GM13977 (cell line): ENCODE measurements around the gene PLD3.

Experiments
- DNase-seq: peaks from one replicate; pipeline ENCODE4 v3.0.0; 2012; ENCODE audit warnings: low spot score
- in situ Hi-C: fragments of 300-500 bp; cut with MboI; formaldehyde crosslinking; loops from one replicate; pipeline ENCODE4 v1.12.0; 2022; ENCODE audit warnings: low sequenced_read_pairs, low pct_unique_long_range_greater_than_20kb, mixed read lengths, inconsistent platforms; ENCODE audit not compliant: unreplicated experiment
- TF ChIP-seq, protein P1 (sequence below): IDR thresholded peaks from 2 replicates; pipeline ENCODE4 v1.5.1; 2012; ENCODE audit warnings: mild to moderate bottlenecking, control low read depth; ENCODE audit not compliant: insufficient read depth; ENCODE audit errors: extremely low read depth, missing control alignments

Gene PLD3

DNA sequence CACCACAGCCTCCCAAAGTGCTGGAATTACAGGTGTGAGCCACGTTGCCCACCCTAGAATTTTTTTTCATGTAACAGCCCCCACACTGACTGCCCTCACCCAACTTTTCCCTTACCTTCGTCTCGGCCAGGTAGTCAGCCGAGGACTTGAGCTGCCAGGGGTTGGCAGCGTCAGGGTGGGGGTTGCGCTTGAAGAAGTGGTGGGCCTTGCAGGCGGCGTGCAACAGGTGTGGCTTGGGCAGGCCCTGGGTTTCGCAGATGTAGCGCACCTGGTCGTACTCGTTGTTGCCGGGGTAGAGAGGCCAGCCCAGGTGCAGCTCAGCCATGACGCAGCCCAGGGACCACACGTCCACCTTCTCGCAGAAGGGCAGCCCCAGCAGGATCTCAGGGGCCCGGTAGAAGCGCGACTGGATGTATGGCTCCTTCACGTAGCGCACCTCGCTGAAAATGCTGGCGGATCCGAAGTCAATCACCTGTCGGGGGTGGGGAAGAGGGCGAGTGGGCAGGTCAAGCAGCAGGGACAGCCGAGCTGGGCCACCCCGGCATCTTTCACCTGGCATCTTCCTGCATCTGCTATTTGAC is 35.3 kb downstream of the PLD3 start:
- no peak for DNase-seq
- in situ Hi-C loops: no loop called here
- TF ChIP-seq, protein P1, sequence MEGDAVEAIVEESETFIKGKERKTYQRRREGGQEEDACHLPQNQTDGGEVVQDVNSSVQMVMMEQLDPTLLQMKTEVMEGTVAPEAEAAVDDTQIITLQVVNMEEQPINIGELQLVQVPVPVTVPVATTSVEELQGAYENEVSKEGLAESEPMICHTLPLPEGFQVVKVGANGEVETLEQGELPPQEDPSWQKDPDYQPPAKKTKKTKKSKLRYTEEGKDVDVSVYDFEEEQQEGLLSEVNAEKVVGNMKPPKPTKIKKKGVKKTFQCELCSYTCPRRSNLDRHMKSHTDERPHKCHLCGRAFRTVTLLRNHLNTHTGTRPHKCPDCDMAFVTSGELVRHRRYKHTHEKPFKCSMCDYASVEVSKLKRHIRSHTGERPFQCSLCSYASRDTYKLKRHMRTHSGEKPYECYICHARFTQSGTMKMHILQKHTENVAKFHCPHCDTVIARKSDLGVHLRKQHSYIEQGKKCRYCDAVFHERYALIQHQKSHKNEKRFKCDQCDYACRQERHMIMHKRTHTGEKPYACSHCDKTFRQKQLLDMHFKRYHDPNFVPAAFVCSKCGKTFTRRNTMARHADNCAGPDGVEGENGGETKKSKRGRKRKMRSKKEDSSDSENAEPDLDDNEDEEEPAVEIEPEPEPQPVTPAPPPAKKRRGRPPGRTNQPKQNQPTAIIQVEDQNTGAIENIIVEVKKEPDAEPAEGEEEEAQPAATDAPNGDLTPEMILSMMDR: no peak

DNA sequence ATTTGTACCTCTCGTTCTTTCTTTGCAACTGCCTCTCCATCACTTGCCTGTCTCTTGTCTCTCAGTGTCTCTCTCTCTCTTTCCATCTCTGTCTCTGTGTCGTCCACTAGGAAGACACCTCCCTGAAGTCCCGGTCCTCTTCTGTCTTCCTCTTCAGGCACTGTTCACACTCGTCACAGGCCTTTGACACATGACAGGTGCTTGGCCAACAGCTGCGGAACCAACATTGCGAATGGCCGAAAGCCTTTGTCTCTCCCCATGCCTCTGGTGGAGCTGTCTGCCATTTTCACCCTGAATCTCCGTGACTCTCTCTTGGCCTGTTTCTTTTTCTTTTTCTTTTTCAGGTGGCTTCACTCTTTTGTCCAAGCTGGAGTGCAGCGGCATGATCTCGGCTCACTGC is 38.7 kb downstream of the PLD3 start:
- TF ChIP-seq, protein P1: no peak
- no peak for DNase-seq
- in situ Hi-C loops: no loop called here

DNA sequence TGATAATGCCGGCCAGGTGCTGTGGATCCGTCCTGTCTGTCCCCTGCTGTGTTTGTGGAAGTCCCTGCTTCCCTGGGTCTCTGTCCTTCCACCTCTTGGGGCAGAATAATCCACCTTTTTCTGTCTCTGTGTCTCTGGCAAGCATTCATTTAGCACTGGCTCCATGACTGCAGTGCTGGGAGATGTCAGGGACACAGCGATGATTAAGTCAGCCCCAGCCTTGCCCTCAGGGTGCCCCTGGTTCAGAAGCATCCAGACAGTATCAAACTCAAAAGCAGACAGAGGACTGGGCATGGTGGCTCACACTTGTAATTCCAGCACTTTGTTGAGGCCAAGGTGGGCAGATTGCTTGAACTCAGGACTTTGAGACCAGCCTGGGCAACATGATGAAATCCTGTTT is 40.0 kb downstream of the PLD3 start:
- TF ChIP-seq, protein P1: no peak
- DNase-seq: no peak
- in situ Hi-C loops: no loop called here

DNA sequence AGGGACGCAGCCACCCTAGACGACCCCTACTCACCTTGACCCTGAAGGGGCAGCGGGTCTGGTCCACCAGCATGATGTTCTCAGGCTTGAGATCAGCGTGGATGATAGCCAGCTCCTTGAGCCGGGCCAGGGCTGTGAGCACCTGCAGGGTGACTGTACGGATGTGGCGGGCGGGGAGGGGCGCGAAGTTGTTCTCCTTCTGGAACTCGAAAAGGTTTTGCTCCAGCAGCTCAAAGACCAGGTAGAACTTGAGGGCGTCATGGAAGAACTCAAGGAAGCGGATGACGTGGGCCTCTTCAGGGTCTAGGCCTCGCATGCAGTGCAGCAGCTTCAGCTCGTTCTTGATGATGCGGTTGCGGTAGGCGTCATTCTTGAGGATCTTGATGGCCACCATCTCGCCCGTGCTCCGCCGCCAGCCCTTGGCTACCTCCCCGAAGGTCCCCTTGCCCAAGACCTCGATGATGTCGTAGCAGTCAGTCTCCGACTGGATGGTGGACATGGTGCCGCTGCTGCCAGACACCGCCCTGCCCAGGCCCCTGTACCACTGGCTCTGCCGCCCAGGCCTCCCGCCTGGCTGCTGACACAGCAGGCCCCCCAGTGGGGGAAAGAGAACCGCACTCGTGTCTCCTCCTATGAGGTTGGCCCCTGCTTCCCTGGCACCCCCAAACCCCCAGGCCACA is 41.0 kb downstream of the PLD3 start:
- in situ Hi-C loops: no loop called here
- DNase-seq: no peak
- TF ChIP-seq, protein P1: no peak

DNA sequence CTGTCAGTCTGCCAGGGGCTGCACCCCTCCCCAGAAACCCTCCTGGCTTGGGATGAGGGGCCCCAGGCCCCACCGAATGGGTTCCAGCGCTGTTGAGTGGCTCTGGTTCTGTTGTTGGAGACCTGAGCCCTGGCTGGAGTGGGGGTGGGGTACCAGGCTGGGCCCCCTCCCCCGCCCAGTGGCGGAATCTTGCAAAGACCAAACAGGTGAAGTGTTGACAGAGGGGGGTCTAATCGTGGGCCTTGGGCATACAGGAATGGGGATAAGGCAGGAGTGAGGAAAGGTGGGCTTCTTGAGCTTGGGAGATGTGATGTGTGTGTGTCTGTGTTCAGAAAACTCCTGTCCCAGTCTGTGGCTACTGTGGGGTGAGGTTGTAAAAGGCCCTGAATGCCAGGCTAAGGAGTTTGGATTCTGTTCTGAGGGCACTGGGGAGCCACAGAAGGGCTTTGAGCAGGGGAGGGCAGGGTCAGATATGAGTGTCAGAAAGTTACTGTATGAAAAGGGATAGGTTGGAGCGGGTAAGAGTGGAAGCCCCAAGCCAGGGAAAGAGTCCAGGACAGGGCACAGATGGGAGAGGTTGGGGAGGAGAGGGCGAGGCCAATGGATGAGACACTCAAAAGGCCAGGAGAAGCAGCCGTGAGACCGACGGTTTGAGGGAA is 41.7 kb downstream of the PLD3 start, which contains the start of gene HIPK4:
Gene HIPK4 (minus strand): TSS at position 98 of the 659 bp plus-strand sequence. CDS start 279 bp downstream, outside the sequence.
- TF ChIP-seq, protein P1: no peak
- no peak for DNase-seq
- in situ Hi-C loops: no loop called here

DNA sequence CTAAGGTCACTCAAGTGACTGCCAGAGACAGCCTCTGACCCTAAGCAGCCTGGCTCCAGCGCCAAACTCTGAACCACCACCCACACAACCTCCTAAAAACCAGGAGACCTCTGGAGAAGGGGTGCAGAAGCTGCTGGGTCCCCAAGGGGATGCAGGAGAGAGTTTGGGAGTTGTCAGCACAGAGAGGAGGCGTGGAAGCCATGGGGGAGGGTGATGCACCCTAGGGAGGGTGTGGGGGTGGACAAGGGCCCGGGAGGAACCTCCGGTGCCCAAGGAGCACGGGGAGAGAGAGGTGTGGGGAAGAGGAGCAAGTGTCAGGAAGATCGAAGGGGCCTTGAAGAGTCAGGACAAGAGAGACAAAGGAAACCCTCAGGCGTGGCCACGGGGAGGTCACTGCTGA is 43.6 kb downstream of the PLD3 start:
- in situ Hi-C loops: no loop called here
- TF ChIP-seq, protein P1: no peak
- DNase-seq: no peak
